ENCODE results near the gene FAM107B.

DNA sequence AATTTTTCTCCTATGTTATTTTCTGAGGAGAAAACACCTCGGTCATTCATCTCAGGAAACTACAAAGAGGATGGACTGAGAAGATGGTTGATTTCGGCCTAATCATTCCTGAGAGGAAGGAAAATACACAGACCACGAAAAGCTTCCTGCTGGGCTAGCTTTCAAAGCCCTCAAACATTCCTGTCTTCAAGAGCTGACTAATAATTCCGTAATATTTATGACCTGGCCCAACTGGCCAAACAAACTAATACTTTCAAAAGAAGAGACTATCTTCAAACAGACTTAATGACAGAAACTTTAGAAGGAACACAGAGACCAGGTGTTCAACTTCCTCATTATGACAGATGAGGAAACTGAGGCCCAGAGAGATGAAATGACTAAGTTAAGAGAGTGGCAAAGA, 228.9 kb downstream of the FAM107B start:
- TF ChIP-seq EP300 (IDR thresholded peaks at IDR 0.05) = no peak
- TF ChIP-seq, protein P1, sequence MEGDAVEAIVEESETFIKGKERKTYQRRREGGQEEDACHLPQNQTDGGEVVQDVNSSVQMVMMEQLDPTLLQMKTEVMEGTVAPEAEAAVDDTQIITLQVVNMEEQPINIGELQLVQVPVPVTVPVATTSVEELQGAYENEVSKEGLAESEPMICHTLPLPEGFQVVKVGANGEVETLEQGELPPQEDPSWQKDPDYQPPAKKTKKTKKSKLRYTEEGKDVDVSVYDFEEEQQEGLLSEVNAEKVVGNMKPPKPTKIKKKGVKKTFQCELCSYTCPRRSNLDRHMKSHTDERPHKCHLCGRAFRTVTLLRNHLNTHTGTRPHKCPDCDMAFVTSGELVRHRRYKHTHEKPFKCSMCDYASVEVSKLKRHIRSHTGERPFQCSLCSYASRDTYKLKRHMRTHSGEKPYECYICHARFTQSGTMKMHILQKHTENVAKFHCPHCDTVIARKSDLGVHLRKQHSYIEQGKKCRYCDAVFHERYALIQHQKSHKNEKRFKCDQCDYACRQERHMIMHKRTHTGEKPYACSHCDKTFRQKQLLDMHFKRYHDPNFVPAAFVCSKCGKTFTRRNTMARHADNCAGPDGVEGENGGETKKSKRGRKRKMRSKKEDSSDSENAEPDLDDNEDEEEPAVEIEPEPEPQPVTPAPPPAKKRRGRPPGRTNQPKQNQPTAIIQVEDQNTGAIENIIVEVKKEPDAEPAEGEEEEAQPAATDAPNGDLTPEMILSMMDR (IDR thresholded peaks at IDR 0.05) = no peak
- TF ChIP-seq POLR2AphosphoS5 (IDR thresholded peaks at IDR 0.05) = peak in 1 of 4 donors; percentile 43
- TF ChIP-seq POLR2A (IDR thresholded peaks at IDR 0.05) = no peak
